GM18867 (cell line): ENCODE measurements around the gene LMO1.

Experiments
- ATAC-seq: cut with Tn5 transposase; IDR thresholded peaks from one replicate; pipeline ENCODE4 v1.9.1; 2021; ENCODE audit warnings: mild to moderate bottlenecking, moderate library complexity; ENCODE audit not compliant: unreplicated experiment

Gene LMO1

GRCh38 chr11:8266246-8267241 lies 2.9 kb upstream of the LMO1 start:
- no peak for ATAC-seq

- ATAC-seq, result no peak
Observed at GRCh38 chr11:8265681-8266241, 2.1 kb upstream of the LMO1 start.

GRCh38 chr11:8263109-8263768 lies 439 bp downstream of the LMO1 start:
- ATAC-seq, result no peak

- peak; percentile 50 for ATAC-seq
Observed at GRCh38 chr11:8262552-8263108, 1.0 kb downstream of the LMO1 start.

DNA sequence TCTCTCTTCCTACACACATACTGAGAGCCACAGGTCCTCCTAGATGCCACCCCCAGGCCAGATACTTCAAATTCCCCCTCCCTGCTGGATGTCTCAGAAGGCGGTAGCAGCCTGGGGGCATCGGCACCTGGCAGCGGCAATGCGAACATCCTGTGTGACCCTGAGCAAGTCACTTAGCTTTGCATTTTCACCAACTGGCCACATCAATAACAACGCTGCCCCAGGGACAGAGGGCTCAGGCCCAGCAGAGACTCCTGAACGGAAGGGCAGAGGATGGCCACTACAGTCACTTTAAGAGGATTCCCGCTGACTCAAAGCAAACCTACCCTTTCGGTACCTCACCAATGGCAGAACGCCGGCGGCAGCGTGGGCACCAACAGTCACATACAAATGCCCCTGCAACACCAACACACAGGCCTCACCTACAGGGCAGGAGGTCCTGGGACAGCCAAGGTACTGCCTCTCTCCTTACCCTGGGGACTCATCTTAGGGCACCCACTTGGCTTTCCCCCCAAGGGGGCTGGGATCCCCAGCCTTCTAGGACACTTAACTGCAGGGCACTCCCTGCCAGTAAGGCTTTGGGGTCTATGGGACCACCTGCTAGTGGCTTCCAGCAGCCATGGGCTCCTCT lies 1.6 kb downstream of the LMO1 start:
- no peak for ATAC-seq

DNA sequence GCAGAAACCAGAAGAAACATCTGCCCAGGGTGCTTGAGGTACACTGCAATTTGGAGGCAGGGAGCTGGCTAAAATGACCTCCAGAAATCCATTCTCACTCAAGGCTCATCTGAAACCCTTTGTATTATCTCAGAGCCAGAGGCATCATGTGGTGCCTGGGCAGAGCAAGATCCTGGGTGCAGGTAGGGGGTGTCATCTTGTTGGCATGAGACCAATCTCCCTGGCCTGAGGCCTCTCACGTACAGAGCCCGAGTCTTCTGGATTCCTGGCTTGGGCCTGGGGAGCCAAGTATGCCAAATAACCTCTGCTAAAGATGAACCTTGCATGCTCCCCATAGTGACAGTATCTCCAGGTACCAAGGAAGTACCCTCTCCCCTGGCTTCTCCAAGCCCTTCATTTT lies 2.4 kb downstream of the LMO1 start:
- no peak for ATAC-seq

DNA sequence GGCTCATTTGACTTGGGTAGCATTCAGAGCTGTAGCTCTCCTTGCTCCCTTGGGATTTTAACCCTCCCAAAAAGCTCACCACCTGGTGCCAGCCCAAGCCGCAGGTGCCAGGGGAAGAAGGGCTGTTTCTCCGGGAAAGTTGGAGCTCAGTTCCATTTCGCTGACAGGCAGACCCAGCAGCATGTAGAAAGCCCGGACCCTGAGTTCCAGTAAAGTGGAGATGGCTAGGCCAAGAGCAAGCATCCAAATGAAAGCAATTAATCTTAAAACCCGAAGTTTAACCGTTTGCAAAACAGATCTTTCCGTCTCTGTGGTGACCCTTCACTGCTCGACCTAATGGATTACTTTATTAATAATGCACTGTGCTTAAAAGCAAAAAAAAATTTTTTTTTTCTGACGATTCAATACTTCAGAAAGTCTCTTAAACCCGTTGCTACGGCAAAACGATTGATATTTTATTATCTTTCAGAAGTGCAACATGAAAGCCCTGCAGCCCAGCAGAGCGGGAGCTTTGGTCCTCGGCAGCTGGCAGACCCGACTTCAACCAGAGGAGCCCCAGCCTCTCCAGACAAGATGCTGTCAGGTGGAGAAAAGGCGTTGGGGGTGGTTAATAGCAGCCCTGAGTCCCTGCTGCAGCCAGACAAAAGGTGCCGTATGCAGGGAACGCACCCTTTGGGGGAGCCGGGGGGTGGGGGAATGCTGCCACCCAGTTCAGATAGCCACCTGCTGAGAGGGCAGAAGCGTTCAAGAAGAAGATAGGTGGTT lies 3.3 kb downstream of the LMO1 start:
- no peak for ATAC-seq

DNA sequence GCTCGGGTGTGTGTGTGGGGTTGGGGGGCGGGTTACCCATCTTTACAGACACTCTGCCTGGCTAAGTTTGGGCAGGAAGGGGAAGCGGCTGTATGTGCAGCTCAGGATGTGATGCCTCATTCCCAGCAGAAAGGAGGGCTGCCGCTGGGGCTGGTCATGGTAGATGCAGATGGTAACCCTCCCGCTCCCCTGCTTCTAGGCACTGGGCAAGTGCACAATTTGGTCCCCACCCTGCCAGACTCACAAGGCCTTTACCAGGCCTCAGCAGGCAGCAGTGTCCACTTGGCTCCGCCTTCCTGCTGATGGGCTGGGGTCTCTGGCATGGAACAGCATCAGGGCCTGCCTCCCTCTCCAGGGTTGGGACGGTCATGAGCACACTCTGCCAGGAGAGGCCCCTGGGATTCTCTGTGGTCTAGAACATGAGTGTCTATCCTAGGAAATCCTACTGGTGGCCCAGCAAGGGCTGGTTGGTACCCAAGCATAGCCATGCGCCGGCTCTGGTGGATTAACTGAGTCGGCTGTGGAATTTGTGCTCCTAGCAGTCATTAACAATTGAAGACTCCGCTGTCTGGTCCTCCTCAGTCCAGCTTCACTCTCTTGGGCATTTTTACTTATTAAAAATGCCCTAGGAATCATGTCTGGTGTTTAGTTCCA lies 4.2 kb downstream of the LMO1 start:
- no peak for ATAC-seq

GRCh38 chr11:8258784-8259183 lies 4.9 kb downstream of the LMO1 start:
- no peak for ATAC-seq

GRCh38 chr11:8258289-8258688 lies 5.4 kb downstream of the LMO1 start:
- ATAC-seq, result no peak

DNA sequence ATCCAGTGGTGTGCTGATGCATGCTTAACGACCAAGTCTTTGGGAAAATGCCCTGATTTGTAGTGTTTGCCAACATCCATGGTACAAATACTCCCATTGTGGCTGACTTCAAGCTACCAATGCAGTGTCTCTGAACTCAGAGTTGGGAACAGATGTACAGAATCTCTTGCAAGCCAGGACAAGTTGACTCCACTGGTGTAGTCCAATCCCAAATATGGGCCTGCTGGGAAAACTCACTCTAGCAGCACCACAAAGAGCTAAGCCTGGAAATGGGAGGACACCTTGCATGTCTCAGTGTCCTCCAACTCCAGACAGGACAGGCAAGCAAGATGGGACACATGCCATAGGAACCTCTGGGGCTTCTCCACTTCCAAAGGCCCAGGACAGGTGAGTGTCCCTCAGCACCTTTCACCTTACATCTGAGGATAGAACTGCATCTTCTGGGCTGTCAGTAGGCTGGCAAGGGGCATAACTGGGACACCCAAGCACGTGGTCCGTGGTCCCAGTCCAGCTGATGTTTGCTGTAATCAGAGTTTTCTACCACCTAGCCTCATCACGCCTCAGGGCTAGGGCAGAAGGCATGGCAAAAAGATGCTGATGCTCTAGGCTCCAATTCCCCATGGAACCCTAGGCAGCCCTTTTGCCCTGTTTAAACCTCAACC lies 6.5 kb downstream of the LMO1 start:
- no peak for ATAC-seq

GRCh38 chr11:8256271-8257002 lies 7.2 kb downstream of the LMO1 start:
- no peak for ATAC-seq

DNA sequence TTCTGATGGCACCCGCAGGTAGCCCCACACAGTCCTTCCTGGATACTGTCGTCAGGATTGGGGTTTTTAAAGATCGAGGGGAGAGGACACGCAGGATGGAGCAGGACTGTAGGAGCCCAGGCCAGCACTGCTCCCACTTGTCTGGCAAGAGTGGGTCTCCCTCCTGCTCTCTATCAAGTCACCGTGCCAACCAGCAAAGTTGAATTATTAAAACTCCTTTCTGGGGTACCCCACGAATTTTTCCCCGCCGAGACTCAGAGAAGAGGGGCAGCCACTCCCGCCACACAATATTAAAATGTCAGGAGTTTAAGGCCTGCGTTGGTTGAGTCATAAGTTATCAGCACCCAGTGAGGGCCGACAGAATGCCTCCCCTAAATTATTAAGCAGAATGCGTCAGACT lies 10.1 kb downstream of the LMO1 start:
- no peak for ATAC-seq

DNA sequence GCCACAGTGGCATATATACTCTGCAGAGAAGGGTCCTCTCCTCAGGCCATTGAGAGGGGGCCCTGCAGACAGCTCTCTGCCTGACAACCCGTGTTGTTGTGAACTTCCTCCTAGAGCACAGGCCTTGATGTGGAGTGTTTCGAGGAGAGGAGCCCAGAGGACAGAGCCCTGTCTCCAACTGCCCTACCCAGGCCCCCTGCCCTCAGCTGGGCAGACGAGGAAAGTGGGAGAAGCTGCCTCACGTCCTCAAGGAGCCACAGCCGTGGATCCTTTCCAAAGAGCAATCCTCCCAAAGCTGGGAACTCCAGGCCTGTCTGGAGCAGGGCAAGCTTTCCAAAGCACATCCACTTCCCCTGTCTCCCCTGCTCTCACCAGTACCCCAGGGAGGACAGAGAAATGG lies 10.7 kb downstream of the LMO1 start:
- ATAC-seq, result no peak

DNA sequence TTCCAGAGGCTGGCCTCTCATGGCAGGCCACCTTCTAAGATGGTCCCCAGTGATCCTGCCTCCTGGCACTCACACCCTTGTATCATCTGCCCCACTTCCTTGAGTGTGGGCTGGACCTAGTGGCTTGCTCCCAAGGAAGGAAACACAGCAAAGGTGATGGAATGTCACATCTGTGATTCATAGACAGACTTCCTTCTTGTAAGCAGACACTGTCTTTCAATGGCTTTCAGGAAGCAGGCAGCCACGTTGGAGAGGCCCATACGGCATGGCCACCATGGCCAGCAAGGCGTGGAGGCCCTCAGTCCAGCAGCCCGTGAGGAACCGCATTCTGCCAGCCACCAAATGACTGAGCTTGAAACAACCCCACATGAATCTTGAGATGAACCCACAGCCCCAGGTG lies 11.3 kb downstream of the LMO1 start:
- no peak for ATAC-seq

GRCh38 chr11:8251616-8252295 lies 11.9 kb downstream of the LMO1 start:
- no peak for ATAC-seq

DNA sequence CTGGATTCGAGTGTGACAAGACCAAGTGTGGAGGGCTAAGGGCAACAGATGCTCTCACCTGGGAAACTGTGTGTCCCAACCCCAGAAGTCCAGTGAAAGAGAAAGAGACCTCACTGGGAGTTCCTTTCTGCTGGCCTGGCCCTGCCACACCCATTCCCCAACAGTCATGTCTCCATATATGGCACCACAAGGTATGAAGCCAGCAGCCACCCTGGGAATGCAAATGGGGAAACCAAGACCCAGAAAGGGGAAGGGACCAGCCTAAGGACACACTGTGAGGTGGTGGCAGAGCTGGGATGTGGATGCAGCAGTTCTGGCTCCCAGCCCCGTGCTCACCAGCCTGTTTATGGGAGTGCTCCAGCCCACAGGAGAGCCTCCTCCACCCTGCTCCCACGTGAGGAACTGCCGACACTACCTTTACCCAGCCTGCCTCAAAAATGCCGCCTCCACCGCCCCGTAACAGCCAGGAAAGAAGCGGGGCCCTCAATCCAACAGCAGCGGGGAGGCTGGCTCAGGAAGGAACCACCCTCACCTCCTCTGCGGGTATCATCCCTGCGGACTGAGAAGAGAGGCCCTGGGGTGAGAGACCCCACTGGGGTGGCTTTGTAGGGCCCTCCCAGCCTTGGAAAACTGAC lies 12.6 kb downstream of the LMO1 start:
- no peak for ATAC-seq

DNA sequence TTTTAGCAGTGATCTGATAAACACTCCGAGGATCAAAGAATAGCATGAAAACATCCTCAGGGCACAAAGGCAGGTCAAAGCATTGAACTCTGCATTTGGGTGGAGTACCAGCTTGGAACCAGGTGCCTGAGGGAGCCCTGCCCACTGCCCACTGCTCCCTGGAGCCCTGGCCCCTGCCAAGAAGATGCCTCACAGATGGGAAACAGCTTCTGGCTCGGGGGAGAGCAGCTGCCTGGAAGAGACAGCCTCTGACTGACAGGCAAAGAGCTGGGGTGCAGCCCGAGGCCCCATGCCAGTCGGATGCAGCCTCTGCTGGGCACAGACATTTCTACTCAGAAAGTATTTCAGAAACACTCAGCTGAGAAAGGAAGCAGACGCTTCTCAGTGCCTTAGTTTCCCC lies 13.2 kb downstream of the LMO1 start:
- no peak for ATAC-seq
